A673 (cell line): Measurements from ENCODE around the gene MYO1F.

ENCODE experiments used
- CTCF ChIP-seq: fragments of 300-800, 200-600 bp; sonication (generic); conservative IDR thresholded peaks from 2 replicates; pipeline ENCODE4 v1.5.1; 2017; ENCODE audit warnings: low read depth, mild to moderate bottlenecking, antibody characterized with exemption, low read length, moderate library complexity, mixed read lengths
- EZH2 ChIP-seq: fragments of 200-600 bp; sonication (generic); IDR thresholded peaks from 2 replicates; pipeline ENCODE4 v1.6.1; 2017; ENCODE audit warnings: borderline replicate concordance, low read depth, mild to moderate bottlenecking, mixed read lengths, antibody characterized with exemption, low read length; ENCODE audit not compliant: poor library complexity, severe bottlenecking

DNA sequence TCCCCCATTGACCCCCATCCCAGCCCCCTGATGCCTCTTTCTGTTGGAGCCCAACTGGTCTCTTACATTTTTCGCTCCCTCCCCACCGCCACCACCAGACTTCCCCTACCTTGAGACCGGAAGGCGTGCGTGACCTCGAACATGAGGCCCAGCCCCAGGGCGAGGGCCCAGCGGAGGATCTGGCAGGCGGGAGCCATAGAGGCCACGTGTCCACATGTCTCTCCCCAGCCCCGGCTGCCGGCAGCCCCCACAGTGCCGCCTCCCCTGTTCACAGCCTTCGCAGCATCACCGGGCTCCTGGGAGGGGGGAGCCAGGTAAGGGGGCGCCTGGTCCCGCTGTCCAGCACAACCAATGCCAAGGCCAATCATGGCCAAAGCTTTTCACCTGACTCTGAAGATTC, 28.3 kb upstream of the MYO1F start:
- no peak for TF ChIP-seq CTCF
- TF ChIP-seq EZH2, result no peak
